CD4-positive, CD25-positive, alpha-beta regulatory T cell (primary cell): ENCODE data around the gene CCDC88A. TPM values are rescaled to one million over a fixed set of nuclear protein-coding genes. Genes with fewer than 3 reads are reported as not detected.
A peak's percentile ranks its signal among the peaks of the same experiment; 100 is the strongest.
"Not testable (repeated sequence)": the region's sequence is repeated elsewhere in the genome, so short reads cannot be mapped to it uniquely, and the experiment has no call there.

Experiments used
- ATAC-seq, 2 donors: fragments of 150-1000 bp; cut with Tn5 transposase; one replicate each; pipeline ENCODE4 v1.10.0; 2021; ENCODE audit warnings: low read depth in 2 of 2, moderate number of reproducible peaks in 2 of 2, moderate library complexity in 1 of 2
- DNase-seq, 3 donors: peaks; one replicate each; pipeline versions ENCODE4 v3.0.0 to v3.0.0-alpha.2; 2012 to 2022; ENCODE audit warnings: mixed read lengths in 1 of 3
- H3K27ac ChIP-seq: one replicate; pipeline ENCODE4 v1.7.0; 2013; ENCODE audit warnings: mild to moderate bottlenecking, low read length; ENCODE audit not compliant: insufficient read depth, poor library complexity, severe bottlenecking
- H3K27me3 ChIP-seq: one replicate; pipeline ENCODE4 v1.7.0; 2013; ENCODE audit warnings: low read length; ENCODE audit not compliant: control insufficient read depth, insufficient read depth
- H3K36me3 ChIP-seq: one replicate; pipeline ENCODE4 v1.7.0; 2013; ENCODE audit warnings: mild to moderate bottlenecking, low read length, moderate library complexity; ENCODE audit not compliant: control insufficient read depth, insufficient read depth
- H3K4me1 ChIP-seq: 2 replicates; pipeline ENCODE4 v1.7.0; 2013; ENCODE audit warnings: mild to moderate bottlenecking, low read length; ENCODE audit not compliant: insufficient read depth, control insufficient read depth, poor library complexity, severe bottlenecking
- H3K4me3 ChIP-seq: one replicate; pipeline ENCODE4 v1.7.0; 2013; ENCODE audit warnings: low read depth, mild to moderate bottlenecking, low read length, moderate library complexity
- H3K9me3 ChIP-seq, 2 experiments: 1 replicate in 1 of 2; 2 replicates in 1 of 2; pipeline ENCODE4 v1.7.0; 2013; ENCODE audit warnings: low read length in 2 of 2, mild to moderate bottlenecking in 1 of 2, moderate library complexity in 1 of 2; ENCODE audit not compliant: control insufficient read depth in 2 of 2
- H3K27ac Mint-ChIP-seq, 3 donors: one replicate each; pipeline ENCODE4 v1.8.0; 2020 to 2022; ENCODE audit warnings: mild to moderate bottlenecking in 3 of 3, mixed read lengths in 3 of 3, moderate library complexity in 2 of 3
- H3K27me3 Mint-ChIP-seq: one replicate; pipeline ENCODE4 v1.8.0; 2022; ENCODE audit warnings: mild to moderate bottlenecking, mixed read lengths
- H3K36me3 Mint-ChIP-seq: one replicate; pipeline ENCODE4 v1.8.0; 2020; ENCODE audit warnings: mixed read lengths
- H3K4me1 Mint-ChIP-seq, 4 donors: one replicate each; pipeline ENCODE4 v1.8.0; 2020 to 2022; ENCODE audit warnings: mixed read lengths in 4 of 4, mild to moderate bottlenecking in 1 of 4
- H3K4me3 Mint-ChIP-seq, 4 donors: one replicate each; pipeline ENCODE4 v1.8.0; 2020 to 2022; ENCODE audit warnings: mild to moderate bottlenecking in 4 of 4, mixed read lengths in 4 of 4, moderate library complexity in 3 of 4
- H3K9me3 Mint-ChIP-seq, 7 donors: one replicate each; pipeline ENCODE4 v1.8.0; 2020 to 2022; ENCODE audit warnings: mixed read lengths in 7 of 7, mild to moderate bottlenecking in 3 of 7, moderate library complexity in 2 of 7
- polyA plus RNA-seq, 4 donors: library from polyadenylated mRNA; unstranded; fragments of 300-500 nt; fragmentation: Illumina TruSeq; gene quantifications; one replicate each; pipeline ENCODE4 v1.2.3, GENCODE V29; 2021
- total RNA-seq: library from RNA; stranded (reverse); gene quantifications from one replicate; pipeline ENCODE4 v1.2.3, GENCODE V29; 2022

The CCDC88A gene
- total and polyA plus RNA-seq, 5 donors from 2014 or later: 1.4 to 19.1 (median 2.5) TPM

- not testable (repeated sequence) for H3K27me3 ChIP-seq, H3K4me3 ChIP-seq, H3K4me3 Mint-ChIP-seq, H3K27me3 Mint-ChIP-seq, H3K27ac Mint-ChIP-seq, H3K4me1 ChIP-seq, DNase-seq, H3K9me3 ChIP-seq, ATAC-seq, H3K27ac ChIP-seq, H3K9me3 Mint-ChIP-seq
- H3K36me3 ChIP-seq: peaks cover 48% of the 10 kb centered on the region
- Mint-ChIP-seq H3K4me1 (peaks cover 6 to 10% (median 7%) of the 10 kb centered on the region in 4 donors), H3K36me3 (peaks cover 28% of the 10 kb centered on the region)
Observed at GRCh38 chr2:55241582-55241981, 178.1 kb downstream of the CCDC88A start.

GRCh38 chr2:55239656-55240222, 179.9 kb downstream of the CCDC88A start:
- Mint-ChIP-seq H3K4me1 (peaks cover 6 to 26% (median 19%) of the 10 kb centered on the region in 4 donors), H3K36me3 (peaks cover 23% of the 10 kb centered on the region), H3K27ac (no peak overlapping the region), H3K27me3 (no peaks in the 10 kb centered on the region), H3K9me3 (no peaks in the 10 kb centered on the region), H3K4me3 (no peak overlapping the region)
- Histone ChIP-seq H3K9me3 (no peaks in the 10 kb centered on the region), H3K27ac (no peak overlapping the region), H3K36me3 (peaks cover 53% of the 10 kb centered on the region), H3K4me1 (peaks cover 13% of the 10 kb centered on the region), H3K4me3 (no peak overlapping the region), H3K27me3 (no peaks in the 10 kb centered on the region)
- ATAC-seq (peak in 1 of 2 donors; percentile 39), DNase-seq (no peak)

Other genes with a start within 250 kb of the CCDC88A start
- 10.6 TPM for gene CLHC1, start 187.6 kb downstream of the CCDC88A start, total RNA-seq
- 1 to 10 TPM; 1.6 to 3.9 (median 1.9) TPM for gene CLHC1, start 187.6 kb downstream of the CCDC88A start, polyA plus RNA-seq
- 1,249 TPM for gene RPS27A, start 187.2 kb downstream of the CCDC88A start, total RNA-seq
- gene RPS27A, start 187.2 kb downstream of the CCDC88A start, polyA plus RNA-seq: 1,000 to 10,000 TPM; 2,308 to 3,459 (median 2,918) TPM
- gene MTIF2, start 150.6 kb downstream of the CCDC88A start, total RNA-seq: 21.3 TPM
- gene MTIF2, start 150.6 kb downstream of the CCDC88A start, polyA plus RNA-seq: 10 to 100 TPM; 13.8 to 16.1 (median 15.1) TPM
- gene CFAP36, start 99.9 kb upstream of the CCDC88A start, total RNA-seq: 27.4 TPM
- 10 to 100 TPM; 24.0 to 29.8 (median 27.1) TPM for gene CFAP36, start 99.9 kb upstream of the CCDC88A start, polyA plus RNA-seq
- gene PPP4R3B, start 197.8 kb upstream of the CCDC88A start, total RNA-seq: 81.5 TPM
- gene PPP4R3B, start 197.8 kb upstream of the CCDC88A start, polyA plus RNA-seq: 10 to 100 TPM; 71.8 to 85.4 (median 75.9) TPM